K562 (cell line): ENCODE results near the gene COX6B1. TPM values are rescaled to one million over a fixed set of nuclear protein-coding genes. Genes with fewer than 3 reads are reported as not detected.
A peak's percentile ranks its signal among the peaks of the same experiment; 100 is the strongest.

Source experiments
- ATAC-seq: fragments of 200-7000 bp; cut with Tn5 transposase; 3 replicates; pipeline ENCODE4 v1.9.1; 2020; ENCODE audit warnings: moderate library complexity
- BruUV-seq: library from RNA; stranded (reverse); fragments of 400-500 nt; replicated peaks from 2 replicates; lab custom pipeline; 2021; lab: Mats Ljungman, UMichigan
- CTCF ChIA-PET: fragments of 300-600 bp; formaldehyde crosslinking; extraction: SDS; loops from one replicate; lab custom pipeline; 2021; ENCODE audit warnings: low intra/inter-chr PET ratio; lab: Yijun Ruan, JAX
- POLR2A ChIA-PET: fragments of 300-600, 350-650 bp; sonication (Branson Sonifier 250); formaldehyde crosslinking; extraction: SDS; loops from one replicate; lab custom pipeline; 2021; ENCODE audit warnings: antibody characterized with exemption, inconsistent platforms; lab: Yijun Ruan, JAX
- DNase-seq, 4 experiments: peaks; one replicate each; pipeline versions ENCODE4 v3.0.0 to v3.0.0-alpha.2; 2011 to 2018; ENCODE audit warnings: low spot score in 3 of 4, mixed read lengths in 3 of 4; ENCODE audit errors: extremely low read depth in 1 of 4
- FAIRE-seq: peaks from 2 replicates; lab custom pipeline; 2011; peaks lifted over from hg19 to GRCh38; lab: Jason Lieb, UNC
- H2AFZ ChIP-seq: 2 replicates; pipeline ENCODE4 v1.6.0; 2011; ENCODE audit warnings: low read depth, low read length, control low read depth, inconsistent platforms
- H3K27ac ChIP-seq: fragments of 200-600 bp; 3 replicates; pipeline ENCODE4 v1.8.0; 2011; ENCODE audit warnings: low read depth, mild to moderate bottlenecking, control low read depth, inconsistent platforms, low read length, moderate library complexity, mixed read lengths; ENCODE audit errors: extremely low read depth
- H3K27me3 ChIP-seq, 2 experiments: fragments of 300-600 bp in 1 of 2; 2 replicates in 1 of 2; 3 replicates in 1 of 2; pipeline versions ENCODE4 v1.6.0 to v1.8.0; 2011; ENCODE audit warnings: inconsistent platforms in 2 of 2, low read length in 2 of 2, mild to moderate bottlenecking in 1 of 2, mixed read lengths in 1 of 2, moderate library complexity in 1 of 2; ENCODE audit not compliant: control insufficient read depth in 2 of 2, insufficient read depth in 2 of 2
- H3K36me3 ChIP-seq: fragments of 300-600 bp; 3 replicates; pipeline ENCODE4 v1.8.0; 2011; ENCODE audit warnings: mild to moderate bottlenecking, low read length, inconsistent platforms; ENCODE audit not compliant: control insufficient read depth, insufficient read depth
- H3K4me1 ChIP-seq, 2 experiments: fragments of 200-600 bp in 1 of 2; replicated peaks in 1 of 2; 2 replicates in 1 of 2; 3 replicates in 1 of 2; pipeline versions ENCODE4 v1.5.1 to v1.8.0; 2011; ENCODE audit warnings: inconsistent platforms in 2 of 2, low read length in 2 of 2, mild to moderate bottlenecking in 1 of 2, mixed read lengths in 1 of 2, moderate library complexity in 1 of 2; ENCODE audit not compliant: control insufficient read depth in 2 of 2, insufficient read depth in 2 of 2
- H3K4me2 ChIP-seq: 2 replicates; pipeline ENCODE4 v1.6.1; 2011; ENCODE audit warnings: low read length, control low read depth, inconsistent platforms, mixed read lengths; ENCODE audit not compliant: insufficient read depth
- H3K4me3 ChIP-seq: fragments of 200-600 bp; sonication (generic), shearing (Covaris generic); 2 replicates; pipeline ENCODE4 v1.5.1; 2016; ENCODE audit warnings: control low read depth, inconsistent platforms
- H3K79me2 ChIP-seq: fragments of 200-600 bp; 3 replicates; pipeline ENCODE4 v1.8.0; 2011; ENCODE audit warnings: low read length, inconsistent platforms; ENCODE audit not compliant: control insufficient read depth, insufficient read depth
- H3K9ac ChIP-seq, 2 experiments: 2 replicates each; pipeline versions ENCODE4 v1.6.0 to v1.6.1; 2011; ENCODE audit warnings: low read depth in 2 of 2, low read length in 2 of 2, control low read depth in 1 of 2, inconsistent platforms in 1 of 2, mild to moderate bottlenecking in 1 of 2, mixed read lengths in 1 of 2; ENCODE audit not compliant: insufficient read depth in 1 of 2
- H3K9me1 ChIP-seq: one replicate; pipeline ENCODE4 v1.6.0; 2011; ENCODE audit warnings: inconsistent platforms, mild to moderate bottlenecking, low read length, moderate library complexity; ENCODE audit not compliant: control insufficient read depth, insufficient read depth
- H3K9me3 ChIP-seq: replicated peaks from 2 replicates; pipeline ENCODE4 v1.5.1; 2011; ENCODE audit warnings: low read depth, low read length, inconsistent platforms; ENCODE audit not compliant: control insufficient read depth, insufficient read depth
- H4K20me1 ChIP-seq: replicated peaks from 2 replicates; pipeline ENCODE4 v1.6.1; 2011; ENCODE audit warnings: low read length, inconsistent platforms, mixed read lengths; ENCODE audit not compliant: control insufficient read depth, insufficient read depth
- DACH1 ChIP-seq: fragments of 450-650 bp; IDR thresholded peaks from 2 replicates; pipeline ENCODE4 v1.6.1; 2018; ENCODE audit not compliant: partially characterized antibody
- GABPB1 ChIP-seq: sonication (generic); formaldehyde crosslinking; IDR thresholded peaks from 2 replicates; pipeline ENCODE4 v1.8.0; 2022; ENCODE audit warnings: mild to moderate bottlenecking, missing genetic modification reagents
- MLLT1 ChIP-seq, 2 experiments: fragments of 450-650 bp; IDR thresholded peaks; 2 replicates each; pipeline ENCODE4 v1.6.1; 2016
- MTA1 ChIP-seq: fragments of 450-650 bp; IDR thresholded peaks from 2 replicates; pipeline ENCODE4 v1.6.1; 2017; ENCODE audit warnings: borderline replicate concordance
- NR2F6 ChIP-seq: fragments of 450-650 bp; formaldehyde crosslinking; IDR thresholded peaks from 2 replicates; pipeline ENCODE4 v1.4.0; 2020; ENCODE audit warnings: mild to moderate bottlenecking
- RFX1 ChIP-seq: fragments of 450-650 bp; IDR thresholded peaks from 2 replicates; pipeline ENCODE4 v1.6.1; 2016; ENCODE audit warnings: mild to moderate bottlenecking, moderate library complexity
- TAL1 ChIP-seq: fragments of 450-650 bp; IDR thresholded peaks from 2 replicates; pipeline ENCODE4 v1.6.1; 2016; ENCODE audit warnings: mild to moderate bottlenecking
- ZMIZ1 ChIP-seq, 2 experiments: fragments of 150-350 bp in 1 of 2; IDR thresholded peaks; 2 replicates each; pipeline ENCODE4 v1.6.1; 2012 to 2016; ENCODE audit warnings: low read depth in 2 of 2, low read length in 2 of 2, mild to moderate bottlenecking in 1 of 2, moderate library complexity in 1 of 2
- WGBS: fragments of 100-300 bp; shearing (Covaris generic); methylation state at CpG from one replicate; pipeline ENCODE4 v1.1.6; 2016; ENCODE audit warnings: low coverage, mixed read lengths; ENCODE audit not compliant: insufficient coverage; ENCODE audit errors: missing lambda C conversion rate; 5-methylcytosine and 5-hydroxymethylcytosine counted together
- in situ Hi-C: fragments of 300-500 bp; cut with MboI; formaldehyde crosslinking; loops from 4 replicates; pipeline ENCODE4 v1.15.0; 2018; ENCODE audit warnings: inconsistent platforms, mixed read lengths
- intact Hi-C: fragments of 100-400 bp; cut with micrococcal nuclease; formaldehyde crosslinking; loops from 2 replicates; pipeline ENCODE4 v1.14.2; 2022
- polyA plus RNA-seq, 8 experiments: library from polyadenylated mRNA; depleted of rRNA in 4 of 8; stranded (reverse) in 5 of 8; unstranded in 3 of 8; fragments of >200 nt; fragmentation: Nextera tagmentation in 2 of 8; fragmentation: Illumina TruSeq in 1 of 8; extraction: Ambion mirVana in 2 of 8; extraction: Trizol in 1 of 8; gene quantifications; 2 replicates each; pipeline versions ENCODE4 v1.2.1 to v1.2.3, GENCODE V29; 2011 to 2014; ENCODE audit warnings: inconsistent platforms in 1 of 8, missing spikeins in 1 of 8
- total RNA-seq, 7 experiments: library from RNA; depleted of rRNA in 6 of 7; stranded (reverse); fragments of >200 nt in 6 of 7; fragmentation: Illumina TruSeq in 2 of 7; extraction: Trizol in 2 of 7; gene quantifications; 2 replicates each; pipeline versions ENCODE4 v1.2.1 to v1.2.3, GENCODE V29; 2011 to 2021; ENCODE audit warnings: low replicate concordance in 1 of 7
- TF ChIP-seq, protein P1 (sequence below): sonication (generic); formaldehyde crosslinking; IDR thresholded peaks from 2 replicates; pipeline ENCODE4 v1.8.0; 2022; ENCODE audit warnings: mild to moderate bottlenecking, missing genetic modification reagents
- TF ChIP-seq, protein P2 (sequence below): sonication (generic); formaldehyde crosslinking; IDR thresholded peaks from 2 replicates; pipeline ENCODE4 v1.8.1; 2023; ENCODE audit warnings: mild to moderate bottlenecking, missing genetic modification reagents
- TF ChIP-seq, protein P3 (sequence below): sonication (generic); formaldehyde crosslinking; IDR thresholded peaks from 2 replicates; pipeline ENCODE4 v1.9.0; 2022; ENCODE audit warnings: mild to moderate bottlenecking, missing genetic modification reagents
- TF ChIP-seq, protein P4 (sequence below): sonication (generic); formaldehyde crosslinking; IDR thresholded peaks from 2 replicates; pipeline ENCODE4 v1.8.0; 2022; ENCODE audit warnings: missing genetic modification reagents, mild to moderate bottlenecking, moderate library complexity, borderline replicate concordance

Gene COX6B1
- total and polyA plus RNA-seq, 9 of the 15 experiments (the other 6 are each of a cell fraction or from before 2014, with no cell fraction given): 777 to 2,393 (median 1,219) TPM

DNA sequence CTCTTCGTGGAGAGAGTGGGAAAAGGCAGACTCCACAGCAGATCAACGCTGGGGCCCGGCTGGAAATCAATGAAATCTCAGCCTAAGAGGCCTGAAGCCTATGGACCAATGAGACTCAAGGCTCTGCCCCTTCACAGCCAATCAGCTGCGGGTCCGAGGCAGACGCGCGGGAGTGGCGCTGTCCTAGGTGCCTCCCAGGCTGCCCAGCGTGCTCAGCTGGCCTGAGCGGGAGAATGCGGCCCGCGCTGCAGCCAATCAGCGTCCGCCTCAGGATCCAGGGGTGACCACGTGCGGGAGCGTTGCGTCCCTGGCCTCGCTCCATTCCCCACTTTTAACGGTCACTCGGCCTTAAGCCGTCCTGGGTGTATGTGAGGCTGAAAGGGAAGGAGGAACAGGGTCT, 56.1 kb downstream of the COX6B1 start, which contains the start of gene ZBTB32:
TSS of gene ZBTB32 (plus strand) at position 341 of the 400 bp plus-strand sequence. CDS start 10,069 bp downstream, outside the sequence.
- in situ Hi-C loops (loop anchor here (5.0 kb wide), 1 partner anchor 228 kb away; no protein-coding TSS in a partner anchor), intact Hi-C loops (no loop called here)
- Histone ChIP-seq H2AFZ (no peak within 1 kb of the TSS), H3K9ac (no peak within 1 kb of the TSS), H3K27me3 (peaks cover 10 to 30% of the 10 kb centered on the region in 2 experiments; a peak in 4 of 5 replicates), H3K36me3 (no peaks in the 10 kb centered on the region), H3K79me2 (no peaks in the 10 kb centered on the region), H3K27ac (no peak within 1 kb of the TSS), H3K4me1 (peaks cover 0 to 21% of the 10 kb centered on the region in 2 experiments; a peak in 3 of 5 replicates), H4K20me1 (no peaks in the 10 kb centered on the region), H3K4me3 (no peak within 1 kb of the TSS), H3K9me3 (no peaks in the 10 kb centered on the region), H3K4me2 (no peak within 1 kb of the TSS), H3K9me1 (no peaks in the 10 kb centered on the region)
- peak; percentile 87 to 98 (median 95) for DNase-seq
- no TSS peak for BruUV-seq
- peak; percentile 87 for ATAC-seq
- POLR2A ChIA-PET: interaction anchor here (0.7 to 1.1 kb wide), 2 partner anchors 36 to 568 kb away, joined by 3 read pairs; no protein-coding TSS in a partner anchor
- FAIRE-seq: peak; percentile 87
- 5% methylated on average over 19 of the region's 24 CpGs for WGBS
- CTCF ChIA-PET: no interaction called here
- no peak for TF ChIP-seq RFX1
- no peak for TF ChIP-seq MTA1
- TF ChIP-seq, protein P1, sequence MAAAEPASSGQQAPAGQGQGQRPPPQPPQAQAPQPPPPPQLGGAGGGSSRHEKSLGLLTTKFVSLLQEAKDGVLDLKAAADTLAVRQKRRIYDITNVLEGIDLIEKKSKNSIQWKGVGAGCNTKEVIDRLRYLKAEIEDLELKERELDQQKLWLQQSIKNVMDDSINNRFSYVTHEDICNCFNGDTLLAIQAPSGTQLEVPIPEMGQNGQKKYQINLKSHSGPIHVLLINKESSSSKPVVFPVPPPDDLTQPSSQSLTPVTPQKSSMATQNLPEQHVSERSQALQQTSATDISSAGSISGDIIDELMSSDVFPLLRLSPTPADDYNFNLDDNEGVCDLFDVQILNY (CRISPR knock-in tag): peak; percentile 74; the same call in 1 of the 2 replicates
- TF ChIP-seq, protein P2, sequence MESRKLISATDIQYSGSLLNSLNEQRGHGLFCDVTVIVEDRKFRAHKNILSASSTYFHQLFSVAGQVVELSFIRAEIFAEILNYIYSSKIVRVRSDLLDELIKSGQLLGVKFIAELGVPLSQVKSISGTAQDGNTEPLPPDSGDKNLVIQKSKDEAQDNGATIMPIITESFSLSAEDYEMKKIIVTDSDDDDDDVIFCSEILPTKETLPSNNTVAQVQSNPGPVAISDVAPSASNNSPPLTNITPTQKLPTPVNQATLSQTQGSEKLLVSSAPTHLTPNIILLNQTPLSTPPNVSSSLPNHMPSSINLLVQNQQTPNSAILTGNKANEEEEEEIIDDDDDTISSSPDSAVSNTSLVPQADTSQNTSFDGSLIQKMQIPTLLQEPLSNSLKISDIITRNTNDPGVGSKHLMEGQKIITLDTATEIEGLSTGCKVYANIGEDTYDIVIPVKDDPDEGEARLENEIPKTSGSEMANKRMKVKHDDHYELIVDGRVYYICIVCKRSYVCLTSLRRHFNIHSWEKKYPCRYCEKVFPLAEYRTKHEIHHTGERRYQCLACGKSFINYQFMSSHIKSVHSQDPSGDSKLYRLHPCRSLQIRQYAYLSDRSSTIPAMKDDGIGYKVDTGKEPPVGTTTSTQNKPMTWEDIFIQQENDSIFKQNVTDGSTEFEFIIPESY (CRISPR knock-in tag): peak; percentile 60; the same call in 1 of the 2 replicates
- peak; percentile 75 for TF ChIP-seq DACH1
- TF ChIP-seq, protein P3, sequence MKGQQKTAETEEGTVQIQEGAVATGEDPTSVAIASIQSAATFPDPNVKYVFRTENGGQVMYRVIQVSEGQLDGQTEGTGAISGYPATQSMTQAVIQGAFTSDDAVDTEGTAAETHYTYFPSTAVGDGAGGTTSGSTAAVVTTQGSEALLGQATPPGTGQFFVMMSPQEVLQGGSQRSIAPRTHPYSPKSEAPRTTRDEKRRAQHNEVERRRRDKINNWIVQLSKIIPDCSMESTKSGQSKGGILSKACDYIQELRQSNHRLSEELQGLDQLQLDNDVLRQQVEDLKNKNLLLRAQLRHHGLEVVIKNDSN (CRISPR knock-in tag): peak; percentile 86
- TF ChIP-seq, protein P4, sequence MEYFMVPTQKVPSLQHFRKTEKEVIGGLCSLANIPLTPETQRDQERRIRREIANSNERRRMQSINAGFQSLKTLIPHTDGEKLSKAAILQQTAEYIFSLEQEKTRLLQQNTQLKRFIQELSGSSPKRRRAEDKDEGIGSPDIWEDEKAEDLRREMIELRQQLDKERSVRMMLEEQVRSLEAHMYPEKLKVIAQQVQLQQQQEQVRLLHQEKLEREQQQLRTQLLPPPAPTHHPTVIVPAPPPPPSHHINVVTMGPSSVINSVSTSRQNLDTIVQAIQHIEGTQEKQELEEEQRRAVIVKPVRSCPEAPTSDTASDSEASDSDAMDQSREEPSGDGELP (CRISPR knock-in tag): peak; percentile 99
- no peak for TF ChIP-seq NR2F6 (CRISPR knock-in tag)
- peak; percentile 49; the same call in 1 of the 2 replicates for TF ChIP-seq GABPB1
- no peak for TF ChIP-seq MLLT1 (IDR thresholded peaks at IDR 0.05)
- TF ChIP-seq TAL1: no peak
- TF ChIP-seq ZMIZ1 (IDR thresholded peaks at IDR 0.05; ENCODE audit: low read depth in 2 of 2, low read length in 2 of 2): no peak
